HG03066 (cell line): ENCODE measurements around the gene PLEKHG5.

ENCODE experiments used
- ATAC-seq: cut with Tn5 transposase; IDR thresholded peaks from one replicate; pipeline ENCODE4 v1.9.1; 2021; ENCODE audit warnings: low read depth; ENCODE audit not compliant: unreplicated experiment

The PLEKHG5 gene

GRCh38 chr1:6417961-6418667, 73.4 kb downstream of the PLEKHG5 start:
- ATAC-seq, result no peak
